ENCODE measurements around the gene RIIAD1.
"Not testable (repeated sequence)": the region's sequence is repeated elsewhere in the genome, so short reads cannot be mapped to it uniquely, and the experiment has no call there.

The RIIAD1 gene

GRCh38 chr1:151711044-151711800 is 10.1 kb upstream of the RIIAD1 start:
- DNase-seq = no peak

DNA sequence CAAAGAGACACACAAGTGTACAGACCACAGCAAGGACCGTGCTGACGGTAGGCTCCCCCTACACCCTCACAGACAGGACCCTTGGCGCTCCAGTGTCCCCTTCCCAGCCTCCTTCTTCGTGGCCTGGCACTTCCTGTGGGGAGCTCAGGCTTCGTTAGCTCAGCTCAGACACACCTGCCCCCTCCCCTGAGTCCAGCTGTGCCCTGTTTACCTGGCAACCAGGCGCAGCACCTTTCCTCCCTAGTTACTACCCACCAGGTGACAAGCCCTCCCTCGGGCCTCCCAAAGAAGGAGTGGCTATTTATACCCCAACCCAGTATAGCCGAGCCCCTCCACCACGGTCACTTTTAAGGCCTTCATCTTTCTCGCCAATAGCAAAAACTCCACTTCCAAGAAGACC is 9.4 kb upstream of the RIIAD1 start:
- no peak for DNase-seq

DNA sequence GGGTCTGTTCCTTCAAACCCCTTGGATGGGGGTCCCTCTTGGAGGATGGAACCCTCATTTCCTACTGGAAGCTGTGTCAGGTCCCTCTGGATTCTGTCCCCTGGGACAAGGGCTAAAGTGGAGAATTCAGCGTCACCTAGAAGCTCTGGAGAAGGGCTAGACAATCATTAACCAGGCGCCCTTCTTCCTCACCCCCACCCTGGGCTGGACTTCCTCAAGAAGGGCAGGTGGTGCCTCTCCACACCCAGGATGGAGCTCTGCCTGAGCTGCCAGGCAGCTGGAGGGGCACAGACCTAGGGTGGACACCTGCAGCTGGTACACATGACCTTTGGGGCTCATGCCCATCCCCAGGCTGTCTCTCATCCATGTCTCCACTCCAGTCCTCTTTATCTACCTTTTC is 8.3 kb upstream of the RIIAD1 start:
- DNase-seq = no peak

DNA sequence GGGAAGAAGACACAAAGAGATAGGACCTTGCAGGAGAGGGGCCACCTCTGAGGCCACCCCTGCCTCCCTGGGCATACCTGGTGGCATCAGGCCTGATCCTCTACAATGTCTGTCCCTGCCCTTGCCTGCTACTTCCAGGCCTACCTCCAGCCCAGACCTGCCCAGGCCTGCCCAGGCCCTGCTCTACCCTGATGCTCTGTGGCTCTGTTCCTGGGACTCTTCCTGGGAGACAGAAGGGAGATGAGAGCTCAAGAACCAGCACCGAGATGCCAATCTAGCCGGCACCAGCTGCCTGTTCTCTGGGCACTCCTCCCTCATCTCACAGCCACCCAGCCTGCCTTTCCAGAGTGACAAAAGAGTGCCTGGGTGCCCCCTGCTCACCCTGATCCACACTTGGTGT is 7.4 kb upstream of the RIIAD1 start:
- no peak for DNase-seq

DNA sequence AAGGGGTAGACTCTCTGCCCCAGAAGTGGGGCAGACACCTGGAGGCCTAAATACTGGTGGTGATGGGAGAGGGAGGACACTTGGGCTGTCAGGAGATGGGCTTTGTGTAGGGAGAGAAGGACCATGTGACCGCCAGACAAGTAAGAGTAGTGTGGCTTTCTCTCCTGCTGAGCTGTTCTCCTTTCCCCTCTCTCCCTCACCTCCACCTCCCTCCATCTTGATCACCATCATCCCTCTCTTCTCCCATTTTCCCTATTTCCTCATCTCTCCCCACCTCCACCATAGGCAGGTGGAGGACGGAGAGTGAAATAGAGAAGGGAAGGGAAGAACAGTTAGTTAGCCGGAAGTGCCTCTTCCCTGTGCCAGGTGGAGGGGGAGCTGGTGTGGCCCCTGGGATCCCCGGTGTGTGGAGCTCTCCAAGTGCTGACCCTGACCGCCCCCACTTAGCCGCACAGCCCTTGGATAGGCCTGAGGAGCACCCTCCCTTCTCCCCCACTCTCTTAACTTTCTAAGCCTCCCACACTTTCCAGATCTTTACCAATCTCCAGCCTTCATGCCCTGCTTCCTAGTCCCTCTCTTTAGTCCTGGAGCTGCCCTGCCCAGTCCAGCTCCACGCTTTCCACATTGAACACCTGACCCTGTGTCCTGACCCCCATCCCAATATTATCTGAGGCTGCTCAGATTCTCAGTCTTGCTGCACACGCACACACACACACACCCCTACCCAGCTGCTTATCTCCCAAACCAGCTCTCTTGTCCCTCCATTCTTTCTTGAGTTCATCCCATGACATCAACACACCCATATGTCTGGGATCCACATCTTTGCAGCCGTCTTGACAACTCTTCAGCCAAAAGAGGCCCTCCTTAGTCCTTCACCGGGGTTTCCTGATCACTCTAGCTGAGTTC is 6.2 kb upstream of the RIIAD1 start:
- DNase-seq = no peak

- DNase-seq = no peak
These were observed 5.5 kb upstream of the RIIAD1 start for GRCh38 chr1:151715726-151716404.

- DNase-seq = no peak
These were observed 4.9 kb upstream of the RIIAD1 start for GRCh38 chr1:151716405-151716762.

GRCh38 chr1:151716771-151717631 is 4.3 kb upstream of the RIIAD1 start, which contains the start of gene CELF3:
Gene CELF3 (minus strand): TSS chr1:151716803. CDS start chr1:151716020, 783 bp downstream.
- DNase-seq = no peak

GRCh38 chr1:151718011-151718431 is 3.3 kb upstream of the RIIAD1 start:
- no peak for DNase-seq

GRCh38 chr1:151718666-151719065 is 2.7 kb upstream of the RIIAD1 start:
- DNase-seq = no peak

DNA sequence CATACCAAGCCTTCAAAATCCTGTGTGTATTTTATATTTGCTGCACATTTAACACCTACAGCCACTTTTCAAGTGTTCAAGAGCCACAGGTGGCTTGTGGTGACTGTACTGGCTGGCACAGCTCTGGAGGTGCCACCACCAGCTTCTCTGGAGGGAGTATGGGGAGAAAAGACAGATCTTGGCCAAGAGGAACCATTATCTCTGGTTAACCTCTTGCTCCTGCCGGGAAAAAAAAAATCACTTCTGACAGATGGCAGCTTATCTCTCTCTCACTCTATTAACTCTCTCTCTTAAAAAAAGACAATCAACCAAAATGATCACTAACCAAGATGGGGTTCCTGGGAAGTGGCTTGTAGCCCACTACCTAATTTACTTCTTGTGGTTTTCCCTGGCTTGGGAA is 1.2 kb upstream of the RIIAD1 start:
- no peak for DNase-seq

DNA sequence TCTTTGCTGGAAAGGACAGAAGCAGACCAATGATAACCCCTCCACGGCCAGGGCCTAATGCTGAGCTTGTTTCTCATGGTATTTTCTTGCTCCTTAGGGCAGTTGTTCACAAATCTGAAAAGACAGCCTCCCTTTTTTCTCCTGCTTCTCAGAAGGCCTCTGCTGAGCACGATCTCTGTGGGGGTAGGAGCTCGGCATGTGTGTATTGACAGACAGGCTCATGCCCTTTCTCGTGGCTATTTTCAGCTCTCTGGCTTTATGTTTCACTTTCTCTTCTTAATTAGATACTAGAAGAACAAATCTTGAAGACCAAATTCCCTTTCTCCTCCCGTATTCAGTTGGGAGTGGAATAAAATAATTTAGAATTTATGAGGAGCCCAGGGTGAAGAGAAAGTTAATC is 768 bp upstream of the RIIAD1 start:
- DNase-seq = no peak

GRCh38 chr1:151721788-151722510 is 627 bp downstream of the RIIAD1 start:
- no peak for DNase-seq

DNA sequence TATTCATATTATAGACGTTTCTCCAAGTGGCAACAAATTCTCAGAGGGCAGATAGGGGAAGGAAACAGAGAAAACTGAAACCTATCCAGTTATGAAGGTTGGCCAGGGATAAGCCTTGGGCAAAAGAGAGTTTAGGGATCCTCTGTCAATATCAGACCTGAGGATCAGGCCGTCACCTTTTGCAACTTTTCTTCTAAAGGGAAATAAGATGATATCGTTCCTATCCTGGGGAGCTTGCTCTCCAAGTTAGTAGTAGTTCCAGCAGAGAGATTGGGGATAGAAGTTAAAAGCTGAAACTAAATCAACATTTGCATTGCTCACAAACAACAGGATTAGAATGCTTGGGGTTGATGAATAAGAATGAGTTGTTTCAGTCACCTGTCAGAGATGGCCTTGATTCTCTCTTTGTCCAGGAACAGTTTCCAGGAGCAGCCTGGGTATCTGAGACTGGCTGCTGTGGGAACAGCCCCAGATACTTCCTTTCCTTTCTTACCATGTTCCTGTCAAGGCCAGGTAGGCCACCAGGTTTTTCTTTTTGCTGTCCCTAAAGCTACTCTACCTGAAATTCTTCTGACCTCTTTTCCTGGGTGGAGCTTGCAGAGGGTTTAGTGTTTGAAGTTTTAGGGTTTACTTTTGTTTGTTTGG is 2.5 kb downstream of the RIIAD1 start:
- no peak for DNase-seq

- no peak for DNase-seq
These were observed 7.1 kb downstream of the RIIAD1 start for GRCh38 chr1:151728151-151729054.

DNA sequence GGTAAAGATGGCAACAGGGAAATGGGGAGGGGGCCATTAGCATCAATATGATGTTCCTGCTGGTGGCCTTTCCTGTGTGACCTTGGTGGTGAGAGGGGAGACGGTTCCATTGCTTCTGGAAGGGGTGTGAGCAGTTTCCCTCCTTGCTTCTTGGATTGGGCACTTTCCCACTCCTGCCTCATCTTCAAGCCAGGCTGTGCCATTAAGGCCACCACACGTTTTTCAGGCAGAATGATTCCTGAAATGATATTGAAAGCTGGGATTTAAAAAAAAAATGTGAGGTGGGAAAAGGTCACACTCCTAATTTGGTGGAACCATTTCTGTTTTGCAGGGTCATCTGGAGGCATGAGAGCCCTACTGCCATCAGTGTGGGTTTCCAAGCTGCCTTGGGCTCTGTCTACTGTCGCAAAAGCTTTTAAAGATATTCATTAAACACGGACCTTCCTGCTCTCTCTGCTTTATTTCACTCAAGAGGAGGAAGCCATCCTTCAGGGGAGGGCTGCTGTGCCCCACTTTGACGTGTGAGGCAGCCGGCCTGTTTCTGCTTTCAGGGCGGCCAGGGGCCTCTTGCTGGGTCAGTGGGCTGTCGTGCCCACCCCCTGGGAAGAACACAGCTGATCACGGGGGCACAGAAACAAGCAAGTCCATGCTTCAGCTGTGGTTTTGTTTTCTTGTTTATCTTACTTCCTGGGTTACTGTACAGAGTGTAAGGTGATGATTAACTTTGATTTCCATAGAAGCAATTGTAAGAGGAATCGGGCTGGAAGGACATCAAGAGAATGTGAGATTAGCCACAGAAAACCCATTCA is 8.0 kb downstream of the RIIAD1 start:
- no peak for DNase-seq

GRCh38 chr1:151729966-151730291 is 8.6 kb downstream of the RIIAD1 start:
- DNase-seq = no peak

GRCh38 chr1:151733126-151733525 is 11.8 kb downstream of the RIIAD1 start:
- DNase-seq = no peak

DNA sequence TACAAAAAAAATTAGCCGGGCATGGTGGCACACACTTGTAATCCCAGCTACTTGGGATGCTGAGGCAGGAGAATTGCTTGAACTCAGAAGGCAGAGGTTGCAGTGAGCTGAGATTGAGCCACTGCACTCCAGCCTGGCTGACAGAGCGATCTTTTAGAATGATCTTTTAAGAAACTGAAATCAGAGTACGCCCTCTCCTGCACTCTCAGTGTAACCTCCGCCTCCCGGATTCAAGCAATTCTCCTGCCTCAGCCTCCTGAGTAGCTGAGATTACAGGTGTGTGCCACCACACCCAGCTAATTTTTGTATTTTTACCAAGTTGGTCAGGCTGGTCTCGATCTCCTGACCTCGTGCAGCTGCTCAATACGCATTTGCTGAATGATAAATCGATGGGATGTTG is 12.7 kb downstream of the RIIAD1 start:
- not testable (repeated sequence) for DNase-seq
